HCT116 (cell line): ENCODE results near the gene PKN1.

Experiments
- CEBPB ChIP-seq: IDR thresholded peaks from 2 replicates; pipeline ENCODE4 v1.6.1; 2012; ENCODE audit warnings: low read depth
- EZH2 ChIP-seq: fragments of 200-600 bp; sonication (generic); IDR thresholded peaks from 2 replicates; pipeline ENCODE4 v1.6.1; 2017; ENCODE audit warnings: antibody characterized with exemption, mixed run types
- POLR2A ChIP-seq: IDR thresholded peaks from 2 replicates; pipeline ENCODE4 v1.7.0; 2011; ENCODE audit warnings: borderline replicate concordance; ENCODE audit not compliant: insufficient read depth, insufficient read length; ENCODE audit errors: extremely low read depth
- POLR2AphosphoS5 ChIP-seq: IDR thresholded peaks from 2 replicates; pipeline ENCODE4 v1.6.1; 2011; ENCODE audit warnings: mild to moderate bottlenecking, low read depth, low read length, moderate library complexity
- RAD21 ChIP-seq: IDR thresholded peaks from 2 replicates; pipeline ENCODE4 v1.6.1; 2012; ENCODE audit warnings: low read depth, mild to moderate bottlenecking
- SP1 ChIP-seq: IDR thresholded peaks from 2 replicates; pipeline ENCODE4 v1.6.1; 2012; ENCODE audit warnings: low read depth
- TF ChIP-seq, protein P1 (sequence below), 3 experiments: fragments of 200-600 bp in 1 of 3; sonication (generic) in 1 of 3; IDR thresholded peaks in 2 of 3; conservative IDR thresholded peaks in 1 of 3; 2 replicates each; pipeline ENCODE4 v1.5.1; 2012 to 2017; ENCODE audit warnings: low read depth in 2 of 3, low read length in 2 of 3, antibody characterized with exemption in 1 of 3, borderline replicate concordance in 1 of 3, control low read depth in 1 of 3, mild to moderate bottlenecking in 1 of 3, mixed read lengths in 1 of 3, mixed run types in 1 of 3, moderate library complexity in 1 of 3; ENCODE audit not compliant: insufficient read depth in 1 of 3
- TF ChIP-seq, protein P2 (sequence below): IDR thresholded peaks from 2 replicates; pipeline ENCODE4 v1.6.1; 2012
- TF ChIP-seq, protein P3 (sequence below): IDR thresholded peaks from 2 replicates; pipeline ENCODE4 v1.6.1; 2012; ENCODE audit warnings: low read depth
- TF ChIP-seq, protein P4 (sequence below): IDR thresholded peaks from 2 replicates; pipeline ENCODE4 v1.6.1; 2011; ENCODE audit warnings: mild to moderate bottlenecking, low read length, moderate library complexity; ENCODE audit not compliant: insufficient replicate concordance; ENCODE audit errors: extremely low read depth

DNA sequence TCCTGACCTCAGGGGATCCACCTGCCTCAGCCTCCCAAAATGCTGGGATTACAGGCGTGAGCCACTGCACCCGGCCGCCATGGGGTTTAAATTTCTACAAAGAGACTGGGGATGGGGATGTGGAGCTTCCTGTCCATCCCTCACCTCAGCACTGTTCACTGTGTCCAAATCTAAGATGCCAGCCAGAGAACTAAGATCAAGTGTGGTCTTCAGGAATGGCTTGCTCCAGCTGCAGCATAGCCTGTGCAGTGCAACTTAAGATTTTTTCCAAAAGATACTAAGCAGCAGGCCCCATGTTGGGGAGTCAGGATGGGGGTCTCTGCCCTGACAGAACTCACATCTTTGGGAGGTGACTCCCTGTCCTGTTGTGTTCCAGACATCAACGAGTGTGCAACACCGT, 42.6 kb upstream of the PKN1 start:
- TF ChIP-seq POLR2A, result no peak
- TF ChIP-seq, protein P1, sequence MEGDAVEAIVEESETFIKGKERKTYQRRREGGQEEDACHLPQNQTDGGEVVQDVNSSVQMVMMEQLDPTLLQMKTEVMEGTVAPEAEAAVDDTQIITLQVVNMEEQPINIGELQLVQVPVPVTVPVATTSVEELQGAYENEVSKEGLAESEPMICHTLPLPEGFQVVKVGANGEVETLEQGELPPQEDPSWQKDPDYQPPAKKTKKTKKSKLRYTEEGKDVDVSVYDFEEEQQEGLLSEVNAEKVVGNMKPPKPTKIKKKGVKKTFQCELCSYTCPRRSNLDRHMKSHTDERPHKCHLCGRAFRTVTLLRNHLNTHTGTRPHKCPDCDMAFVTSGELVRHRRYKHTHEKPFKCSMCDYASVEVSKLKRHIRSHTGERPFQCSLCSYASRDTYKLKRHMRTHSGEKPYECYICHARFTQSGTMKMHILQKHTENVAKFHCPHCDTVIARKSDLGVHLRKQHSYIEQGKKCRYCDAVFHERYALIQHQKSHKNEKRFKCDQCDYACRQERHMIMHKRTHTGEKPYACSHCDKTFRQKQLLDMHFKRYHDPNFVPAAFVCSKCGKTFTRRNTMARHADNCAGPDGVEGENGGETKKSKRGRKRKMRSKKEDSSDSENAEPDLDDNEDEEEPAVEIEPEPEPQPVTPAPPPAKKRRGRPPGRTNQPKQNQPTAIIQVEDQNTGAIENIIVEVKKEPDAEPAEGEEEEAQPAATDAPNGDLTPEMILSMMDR (IDR thresholded peaks at IDR 0.05 in 2 of 3, conservative IDR thresholded peaks at IDR 0.05 in 1 of 3; ENCODE audit: borderline replicate concordance in 1 of 3, insufficient read depth in 1 of 3, low read depth in 2 of 3, low read length in 2 of 3), result no peak
- no peak for TF ChIP-seq CEBPB
- TF ChIP-seq, protein P2, sequence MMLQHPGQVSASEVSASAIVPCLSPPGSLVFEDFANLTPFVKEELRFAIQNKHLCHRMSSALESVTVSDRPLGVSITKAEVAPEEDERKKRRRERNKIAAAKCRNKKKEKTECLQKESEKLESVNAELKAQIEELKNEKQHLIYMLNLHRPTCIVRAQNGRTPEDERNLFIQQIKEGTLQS, result no peak
- TF ChIP-seq SP1, result no peak
- no peak for TF ChIP-seq POLR2AphosphoS5
- no peak for TF ChIP-seq EZH2
- TF ChIP-seq, protein P3, sequence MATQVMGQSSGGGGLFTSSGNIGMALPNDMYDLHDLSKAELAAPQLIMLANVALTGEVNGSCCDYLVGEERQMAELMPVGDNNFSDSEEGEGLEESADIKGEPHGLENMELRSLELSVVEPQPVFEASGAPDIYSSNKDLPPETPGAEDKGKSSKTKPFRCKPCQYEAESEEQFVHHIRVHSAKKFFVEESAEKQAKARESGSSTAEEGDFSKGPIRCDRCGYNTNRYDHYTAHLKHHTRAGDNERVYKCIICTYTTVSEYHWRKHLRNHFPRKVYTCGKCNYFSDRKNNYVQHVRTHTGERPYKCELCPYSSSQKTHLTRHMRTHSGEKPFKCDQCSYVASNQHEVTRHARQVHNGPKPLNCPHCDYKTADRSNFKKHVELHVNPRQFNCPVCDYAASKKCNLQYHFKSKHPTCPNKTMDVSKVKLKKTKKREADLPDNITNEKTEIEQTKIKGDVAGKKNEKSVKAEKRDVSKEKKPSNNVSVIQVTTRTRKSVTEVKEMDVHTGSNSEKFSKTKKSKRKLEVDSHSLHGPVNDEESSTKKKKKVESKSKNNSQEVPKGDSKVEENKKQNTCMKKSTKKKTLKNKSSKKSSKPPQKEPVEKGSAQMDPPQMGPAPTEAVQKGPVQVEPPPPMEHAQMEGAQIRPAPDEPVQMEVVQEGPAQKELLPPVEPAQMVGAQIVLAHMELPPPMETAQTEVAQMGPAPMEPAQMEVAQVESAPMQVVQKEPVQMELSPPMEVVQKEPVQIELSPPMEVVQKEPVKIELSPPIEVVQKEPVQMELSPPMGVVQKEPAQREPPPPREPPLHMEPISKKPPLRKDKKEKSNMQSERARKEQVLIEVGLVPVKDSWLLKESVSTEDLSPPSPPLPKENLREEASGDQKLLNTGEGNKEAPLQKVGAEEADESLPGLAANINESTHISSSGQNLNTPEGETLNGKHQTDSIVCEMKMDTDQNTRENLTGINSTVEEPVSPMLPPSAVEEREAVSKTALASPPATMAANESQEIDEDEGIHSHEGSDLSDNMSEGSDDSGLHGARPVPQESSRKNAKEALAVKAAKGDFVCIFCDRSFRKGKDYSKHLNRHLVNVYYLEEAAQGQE, result no peak
- no peak for TF ChIP-seq RAD21
- TF ChIP-seq, protein P4, sequence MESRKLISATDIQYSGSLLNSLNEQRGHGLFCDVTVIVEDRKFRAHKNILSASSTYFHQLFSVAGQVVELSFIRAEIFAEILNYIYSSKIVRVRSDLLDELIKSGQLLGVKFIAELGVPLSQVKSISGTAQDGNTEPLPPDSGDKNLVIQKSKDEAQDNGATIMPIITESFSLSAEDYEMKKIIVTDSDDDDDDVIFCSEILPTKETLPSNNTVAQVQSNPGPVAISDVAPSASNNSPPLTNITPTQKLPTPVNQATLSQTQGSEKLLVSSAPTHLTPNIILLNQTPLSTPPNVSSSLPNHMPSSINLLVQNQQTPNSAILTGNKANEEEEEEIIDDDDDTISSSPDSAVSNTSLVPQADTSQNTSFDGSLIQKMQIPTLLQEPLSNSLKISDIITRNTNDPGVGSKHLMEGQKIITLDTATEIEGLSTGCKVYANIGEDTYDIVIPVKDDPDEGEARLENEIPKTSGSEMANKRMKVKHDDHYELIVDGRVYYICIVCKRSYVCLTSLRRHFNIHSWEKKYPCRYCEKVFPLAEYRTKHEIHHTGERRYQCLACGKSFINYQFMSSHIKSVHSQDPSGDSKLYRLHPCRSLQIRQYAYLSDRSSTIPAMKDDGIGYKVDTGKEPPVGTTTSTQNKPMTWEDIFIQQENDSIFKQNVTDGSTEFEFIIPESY, result no peak
